Omental fat pad (tissue), 4 donors: ENCODE measurements around the gene KIF4A. TPM values are rescaled to one million over a fixed set of nuclear protein-coding genes. Genes with fewer than 3 reads are reported as not detected.
"Not testable (repeated sequence)": the region's sequence is repeated elsewhere in the genome, so short reads cannot be mapped to it uniquely, and the experiment has no call there.

Source experiments
- ATAC-seq: fragments of 150-250 bp; one replicate; pipeline ENCODE4 v1.9.1; 2016; ENCODE audit warnings: mild to moderate bottlenecking, moderate library complexity; ENCODE audit not compliant: low FRiP score
- DNase-seq: peaks from one replicate; pipeline ENCODE4 v3.0.0-alpha.2; 2019; ENCODE audit warnings: low spot score
- total RNA-seq, 4 donors: library from RNA; depleted of rRNA; stranded (reverse); fragments of >200 nt; gene quantifications; one replicate each; pipeline ENCODE4 v1.1.0, GENCODE V29; 2016
- TF ChIP-seq, protein P1 (sequence below), 3 donors: fragments of 450-650 bp; IDR thresholded peaks; one replicate each; pipeline ENCODE4 v1.5.1; 2016 to 2017; ENCODE audit warnings: antibody characterized with exemption in 3 of 3, mild to moderate bottlenecking in 3 of 3, moderate library complexity in 2 of 3

The KIF4A gene
- total RNA-seq, 4 donors from 2014 or later = 0.09 to 1.2 (median 0.32) TPM; not detected in 1

DNA sequence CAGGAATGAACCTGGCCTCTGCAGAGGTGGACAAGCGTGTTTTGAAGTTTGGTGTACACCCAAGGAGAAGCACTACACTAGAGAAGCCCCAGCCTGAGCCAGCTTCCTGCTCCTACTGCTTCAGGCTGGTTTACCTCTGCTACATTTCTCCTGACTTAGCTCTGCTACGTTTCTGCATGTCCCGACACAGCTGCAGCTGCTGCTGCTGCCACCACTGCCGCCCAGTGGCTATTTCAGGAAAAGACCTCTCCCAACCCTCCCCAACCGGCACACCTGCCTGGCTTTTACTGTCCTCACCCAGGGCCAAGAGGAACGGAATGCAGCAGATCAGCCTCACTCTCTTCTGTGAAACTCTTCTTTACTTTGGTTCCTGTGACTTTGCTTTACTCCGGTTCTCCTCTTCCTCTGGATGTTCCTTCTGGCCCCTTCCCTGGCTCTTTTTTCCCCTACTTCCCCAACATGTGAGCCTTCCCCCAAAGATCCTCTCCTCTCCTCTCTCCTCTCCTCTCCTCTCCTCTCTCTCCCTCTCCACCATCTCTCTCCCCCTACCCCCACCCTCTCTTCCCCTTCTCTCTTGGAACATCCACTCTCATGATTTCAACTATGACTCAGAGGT is 26.8 kb upstream of the KIF4A start:
- ATAC-seq (no peak), DNase-seq (no peak)
- TF ChIP-seq, protein P1, sequence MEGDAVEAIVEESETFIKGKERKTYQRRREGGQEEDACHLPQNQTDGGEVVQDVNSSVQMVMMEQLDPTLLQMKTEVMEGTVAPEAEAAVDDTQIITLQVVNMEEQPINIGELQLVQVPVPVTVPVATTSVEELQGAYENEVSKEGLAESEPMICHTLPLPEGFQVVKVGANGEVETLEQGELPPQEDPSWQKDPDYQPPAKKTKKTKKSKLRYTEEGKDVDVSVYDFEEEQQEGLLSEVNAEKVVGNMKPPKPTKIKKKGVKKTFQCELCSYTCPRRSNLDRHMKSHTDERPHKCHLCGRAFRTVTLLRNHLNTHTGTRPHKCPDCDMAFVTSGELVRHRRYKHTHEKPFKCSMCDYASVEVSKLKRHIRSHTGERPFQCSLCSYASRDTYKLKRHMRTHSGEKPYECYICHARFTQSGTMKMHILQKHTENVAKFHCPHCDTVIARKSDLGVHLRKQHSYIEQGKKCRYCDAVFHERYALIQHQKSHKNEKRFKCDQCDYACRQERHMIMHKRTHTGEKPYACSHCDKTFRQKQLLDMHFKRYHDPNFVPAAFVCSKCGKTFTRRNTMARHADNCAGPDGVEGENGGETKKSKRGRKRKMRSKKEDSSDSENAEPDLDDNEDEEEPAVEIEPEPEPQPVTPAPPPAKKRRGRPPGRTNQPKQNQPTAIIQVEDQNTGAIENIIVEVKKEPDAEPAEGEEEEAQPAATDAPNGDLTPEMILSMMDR (IDR thresholded peaks at IDR 0.05) = no peak

DNA sequence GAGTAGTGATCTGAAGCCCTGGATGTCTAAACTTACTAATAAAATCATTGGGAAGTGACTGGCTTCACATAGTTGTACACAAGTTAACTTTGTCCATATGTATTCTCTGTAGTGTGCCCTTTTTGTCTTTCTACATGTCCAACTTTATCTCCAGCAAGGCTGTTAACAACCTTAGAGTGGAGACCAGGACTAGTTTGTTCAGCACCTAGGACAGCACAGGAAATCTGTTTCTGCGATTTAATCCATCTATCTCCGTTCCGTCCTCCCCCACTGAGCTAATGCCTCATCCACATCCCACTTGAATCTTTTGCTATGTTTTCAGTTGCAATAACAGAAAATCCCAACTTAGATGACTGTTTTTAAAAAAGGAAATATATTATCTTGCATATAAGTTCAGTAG is 25.1 kb upstream of the KIF4A start:
- no peak for ATAC-seq
- DNase-seq = no peak
- TF ChIP-seq, protein P1 (IDR thresholded peaks at IDR 0.05) = no peak

DNA sequence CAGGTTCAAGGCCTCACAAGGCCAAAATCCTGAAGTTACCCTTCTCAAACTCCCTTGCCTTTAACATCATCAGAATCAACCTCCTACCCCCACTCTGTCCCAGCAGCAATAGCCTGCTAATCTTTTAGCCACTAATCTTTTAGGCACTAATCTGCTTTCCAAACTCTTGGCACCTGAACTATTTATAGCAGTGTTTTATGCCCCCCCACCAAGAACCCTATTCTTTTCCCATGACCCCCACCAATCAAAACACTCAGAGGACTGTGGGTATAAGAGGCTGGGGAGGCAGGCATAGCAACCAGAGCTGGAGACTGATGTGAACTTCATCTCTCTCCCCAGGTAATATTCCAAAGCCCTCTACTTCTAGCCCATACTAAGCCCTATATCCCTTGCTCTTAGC is 21.9 kb upstream of the KIF4A start, which contains the start of gene ARR3:
Gene ARR3 (plus strand): TSS at position 301 of the 400 bp plus-strand sequence. CDS start 1,052 bp downstream, outside the sequence.
- DNase-seq = no peak
- ATAC-seq = no peak

DNA sequence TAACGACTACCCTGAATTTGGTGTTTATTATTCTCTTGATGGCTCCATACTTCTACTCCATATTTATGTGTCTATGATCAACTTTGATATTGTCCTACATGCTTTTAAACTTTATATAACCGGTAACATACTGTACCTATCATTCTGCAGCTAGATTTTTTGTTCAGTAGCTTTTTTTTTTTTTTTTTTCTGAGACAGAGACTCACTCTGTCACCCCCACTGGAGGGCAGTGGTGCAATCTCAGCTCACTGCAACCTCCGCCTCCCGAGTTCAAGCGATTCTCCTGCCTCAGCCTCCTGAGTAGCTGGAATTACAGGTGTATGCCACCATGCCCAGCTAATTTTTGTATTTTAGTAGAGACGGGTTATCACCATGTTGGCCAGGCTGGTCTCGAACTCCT is 15.9 kb upstream of the KIF4A start:
- ATAC-seq = not testable (repeated sequence)

More for the DNA sequence above, 21.9 kb upstream of the KIF4A start, which contains the start of gene ARR3:
- TF ChIP-seq, protein P1 (IDR thresholded peaks at IDR 0.05) = no peak

DNA sequence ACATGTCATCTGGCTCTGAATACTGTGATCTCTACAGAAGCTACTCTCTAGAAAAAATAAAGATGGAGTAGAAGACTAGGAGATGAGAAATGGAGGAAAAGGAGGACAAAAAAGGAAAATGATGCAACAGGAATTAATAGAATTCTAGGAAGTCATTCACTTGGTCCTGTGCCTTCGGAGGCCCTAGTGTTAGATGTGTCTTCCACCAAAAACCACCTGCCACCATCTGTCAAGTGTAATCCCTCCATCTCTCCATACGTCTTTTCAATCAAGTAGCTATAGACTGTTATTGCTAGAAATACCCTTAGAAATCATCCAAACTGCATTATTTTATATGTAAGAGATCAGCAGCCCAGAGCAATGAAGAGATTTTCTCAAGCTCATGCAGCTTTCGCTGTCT is 10.8 kb upstream of the KIF4A start:
- TF ChIP-seq, protein P1 (IDR thresholded peaks at IDR 0.05) = no peak
- DNase-seq (no peak), ATAC-seq (no peak)

More for the DNA sequence above, 15.9 kb upstream of the KIF4A start:
- DNase-seq = not testable (repeated sequence)

DNA sequence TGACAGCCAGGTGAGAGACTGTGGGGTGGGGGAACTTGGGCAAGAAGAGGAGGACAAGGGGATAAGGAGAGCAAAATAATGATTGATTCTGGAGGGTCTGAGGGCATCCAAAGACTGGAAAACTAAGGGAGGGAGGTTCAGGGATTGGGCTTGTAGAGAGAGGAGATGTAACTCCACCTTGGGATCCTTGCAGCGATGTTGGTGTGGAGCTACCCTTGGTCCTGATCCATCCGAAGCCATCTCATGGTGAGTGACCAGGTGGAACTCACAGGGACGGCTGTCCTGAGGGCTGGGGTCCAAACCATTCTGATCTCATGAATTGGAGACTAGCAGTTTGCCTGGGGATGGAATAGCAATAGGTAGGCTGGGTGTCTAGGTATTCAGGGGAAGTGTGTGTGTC is 9.3 kb upstream of the KIF4A start:
- DNase-seq = no peak
- TF ChIP-seq, protein P1 (IDR thresholded peaks at IDR 0.05) = no peak

DNA sequence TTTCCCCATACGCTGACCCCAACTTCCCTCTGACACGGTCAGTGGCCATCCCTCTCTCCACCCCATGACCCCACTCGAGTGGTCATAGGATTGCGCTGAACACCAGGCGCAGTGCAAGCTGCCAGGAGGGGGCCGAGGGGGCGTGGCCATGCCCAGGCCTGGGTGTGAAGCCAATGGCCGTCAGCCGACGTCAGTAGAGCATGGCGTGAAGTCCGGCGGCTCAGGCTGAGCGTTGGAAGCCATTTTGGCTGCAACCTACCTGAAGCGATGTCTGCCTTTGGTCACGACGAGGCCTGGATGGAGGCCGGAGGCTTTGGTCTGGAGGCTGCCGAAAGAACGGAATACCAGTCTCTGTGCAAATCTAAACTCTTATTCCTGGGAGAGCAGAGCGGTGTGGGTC is 8.0 kb upstream of the KIF4A start, which contains the start of gene RAB41:
Gene RAB41 (plus strand): TSS at position 222 of the 400 bp plus-strand sequence. CDS start 46 bp downstream, at position 268.
- DNase-seq (no peak), ATAC-seq (no peak)

More for the DNA sequence above, 9.3 kb upstream of the KIF4A start:
- no peak for ATAC-seq

More for the DNA sequence above, 8.0 kb upstream of the KIF4A start, which contains the start of gene RAB41:
- TF ChIP-seq, protein P1 (IDR thresholded peaks at IDR 0.05) = no peak
